Measurements from ENCODE around the gene MDFI. TPM values are rescaled to one million over a fixed set of nuclear protein-coding genes. Genes with fewer than 3 reads are reported as not detected.

MDFI gene
- polyA plus RNA-seq, 1 of the 3 experiments (the other 2 are of a cell fraction): 7.0 TPM

DNA sequence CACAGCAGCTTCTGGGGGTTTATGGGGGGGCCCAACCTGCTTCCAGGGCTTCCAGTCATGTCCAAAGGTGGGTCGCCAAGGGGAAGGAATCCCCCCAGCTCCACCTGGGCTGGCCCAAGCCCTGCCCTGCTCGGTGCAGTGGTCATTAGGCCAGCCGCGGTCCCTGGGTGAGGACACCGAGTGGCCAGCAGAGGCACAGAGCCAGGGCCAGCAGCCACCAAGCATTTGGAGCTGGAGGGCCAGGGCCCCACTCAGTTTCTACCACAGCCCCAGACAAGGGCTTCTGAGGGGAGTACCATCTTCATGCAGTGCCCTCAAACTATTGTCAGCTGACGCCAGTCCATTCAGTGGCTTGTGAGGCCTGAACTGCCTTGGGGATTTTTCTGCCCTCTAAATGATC, 57.6 kb downstream of the MDFI start:
- Histone ChIP-seq H3K36me3 (replicated peaks in 1 of 2; ENCODE audit: control insufficient read depth in 1 of 2, insufficient read depth in 2 of 2, low read length in 1 of 2) (no peaks in the 10 kb centered on the region), H3K27me3 (ENCODE audit: insufficient read depth) (no peaks in the 10 kb centered on the region), H2AFZ (ENCODE audit: low read depth) (no peak overlapping the region), H3K9me2 (no peaks in the 10 kb centered on the region), H3F3A (replicated peaks; ENCODE audit: insufficient read depth) (peaks cover 35% of the 10 kb centered on the region), H4K20me1 (ENCODE audit: insufficient read depth) (no peaks in the 10 kb centered on the region), H3K4me1 (ENCODE audit: control insufficient read depth in 1 of 2, insufficient read depth in 2 of 2, low read depth in 1 of 2, low read length in 1 of 2) (peaks cover 19 to 31% of the 10 kb centered on the region in 2 experiments), H3K9me3 (no peaks in the 10 kb centered on the region), H3K27ac (ENCODE audit: low read depth in 2 of 2, low read length in 1 of 2) (no peak overlapping the region; a peak in 1 of 4 replicates), H3K4me3 (ENCODE audit: low read depth in 2 of 2, low read length in 1 of 2) (no peak overlapping the region), H3K4me2 (no peak overlapping the region), H3K9ac (no peak overlapping the region), H3K79me2 (ENCODE audit: insufficient read depth) (peaks cover 2% of the 10 kb centered on the region)
- WGBS (ENCODE audit: low lambda C conversion rate): 100% methylated on average over 1 of the region's 6 CpGs
- POLR2A ChIA-PET: no interaction called here
- CTCF ChIA-PET: interaction anchor here (0.8 to 18.9 kb wide), 6 partner anchors 11 to 328 kb away, joined by 3 to 504 read pairs (median 12); no protein-coding TSS in a partner anchor
- no peak for DNase-seq
- TF ChIP-seq TEAD4 (IDR thresholded peaks at IDR 0.05; ENCODE audit: borderline replicate concordance, insufficient read depth) (no peak), NRF1 (IDR thresholded peaks at IDR 0.05; ENCODE audit: low read depth, low read length) (no peak), POLR2AphosphoS5 (IDR thresholded peaks at IDR 0.05; ENCODE audit: low read depth, low read length) (no peak), TCF12 (IDR thresholded peaks at IDR 0.05) (no peak), RCOR1 (IDR thresholded peaks at IDR 0.05; ENCODE audit: low read length) (no peak)
- TF ChIP-seq, protein P1, sequence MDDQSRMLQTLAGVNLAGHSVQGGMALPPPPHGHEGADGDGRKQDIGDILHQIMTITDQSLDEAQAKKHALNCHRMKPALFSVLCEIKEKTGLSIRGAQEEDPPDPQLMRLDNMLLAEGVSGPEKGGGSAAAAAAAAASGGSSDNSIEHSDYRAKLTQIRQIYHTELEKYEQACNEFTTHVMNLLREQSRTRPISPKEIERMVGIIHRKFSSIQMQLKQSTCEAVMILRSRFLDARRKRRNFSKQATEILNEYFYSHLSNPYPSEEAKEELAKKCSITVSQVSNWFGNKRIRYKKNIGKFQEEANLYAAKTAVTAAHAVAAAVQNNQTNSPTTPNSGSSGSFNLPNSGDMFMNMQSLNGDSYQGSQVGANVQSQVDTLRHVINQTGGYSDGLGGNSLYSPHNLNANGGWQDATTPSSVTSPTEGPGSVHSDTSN (IDR thresholded peaks at IDR 0.05): no peak
- TF ChIP-seq, protein P2, sequence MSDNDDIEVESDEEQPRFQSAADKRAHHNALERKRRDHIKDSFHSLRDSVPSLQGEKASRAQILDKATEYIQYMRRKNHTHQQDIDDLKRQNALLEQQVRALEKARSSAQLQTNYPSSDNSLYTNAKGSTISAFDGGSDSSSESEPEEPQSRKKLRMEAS (IDR thresholded peaks at IDR 0.05; ENCODE audit: low read depth): no peak

DNA sequence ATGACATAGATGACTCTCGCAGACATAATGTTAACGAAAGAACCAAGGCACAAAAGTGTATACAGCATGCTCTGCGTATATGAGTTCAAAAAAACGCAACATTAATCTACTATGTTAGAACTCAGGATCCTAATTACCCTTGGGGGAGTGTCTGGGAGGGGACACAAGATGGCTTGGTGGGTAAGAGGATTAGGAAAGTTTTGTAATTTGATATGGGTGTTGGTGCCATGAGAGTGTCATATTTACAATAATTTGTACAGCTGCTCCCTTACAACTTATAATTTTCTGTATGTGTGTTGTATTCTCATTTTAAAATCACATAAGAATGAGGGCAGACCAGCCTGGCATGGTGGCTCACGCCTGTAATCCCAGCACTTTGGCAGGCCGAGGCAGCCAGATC, 58.5 kb downstream of the MDFI start:
- Histone ChIP-seq H4K20me1 (ENCODE audit: insufficient read depth) (no peaks in the 10 kb centered on the region), H3K9me3 (no peaks in the 10 kb centered on the region), H3K9me2 (no peaks in the 10 kb centered on the region), H3K27me3 (ENCODE audit: insufficient read depth) (no peaks in the 10 kb centered on the region), H3K79me2 (ENCODE audit: insufficient read depth) (peaks cover 3% of the 10 kb centered on the region), H3K4me3 (ENCODE audit: low read depth in 2 of 2, low read length in 1 of 2) (no peak overlapping the region), H3K27ac (ENCODE audit: low read depth in 2 of 2, low read length in 1 of 2) (peak overlapping the region in 1 of 2 experiments; percentile 100; a peak in 2 of 4 replicates), H3F3A (replicated peaks; ENCODE audit: insufficient read depth) (peaks cover 35% of the 10 kb centered on the region), H3K9ac (peak overlapping the region; percentile 81; the same call in 1 of the 2 replicates), H2AFZ (ENCODE audit: low read depth) (no peak overlapping the region), H3K36me3 (replicated peaks in 1 of 2; ENCODE audit: control insufficient read depth in 1 of 2, insufficient read depth in 2 of 2, low read length in 1 of 2) (no peaks in the 10 kb centered on the region), H3K4me2 (0 out of 2 replicates have a peak overlapping the region, but pooled peaks have one; percentile 81), H3K4me1 (ENCODE audit: control insufficient read depth in 1 of 2, insufficient read depth in 2 of 2, low read depth in 1 of 2, low read length in 1 of 2) (peaks cover 19 to 31% of the 10 kb centered on the region in 2 experiments)
- WGBS (ENCODE audit: low lambda C conversion rate): 93% methylated on average over 5 of the region's 6 CpGs
- ChIA-PET POLR2A (no interaction called here), CTCF (interaction anchor here (2.6 to 5.8 kb wide), 2 partner anchors 12 to 329 kb away, joined by 15 to 57 read pairs; no protein-coding TSS in a partner anchor)
- DNase-seq: no peak
- TF ChIP-seq EZH2phosphoT487 (IDR thresholded peaks at IDR 0.05; ENCODE audit: borderline replicate concordance, low read depth): no peak
- TF ChIP-seq, protein P3, sequence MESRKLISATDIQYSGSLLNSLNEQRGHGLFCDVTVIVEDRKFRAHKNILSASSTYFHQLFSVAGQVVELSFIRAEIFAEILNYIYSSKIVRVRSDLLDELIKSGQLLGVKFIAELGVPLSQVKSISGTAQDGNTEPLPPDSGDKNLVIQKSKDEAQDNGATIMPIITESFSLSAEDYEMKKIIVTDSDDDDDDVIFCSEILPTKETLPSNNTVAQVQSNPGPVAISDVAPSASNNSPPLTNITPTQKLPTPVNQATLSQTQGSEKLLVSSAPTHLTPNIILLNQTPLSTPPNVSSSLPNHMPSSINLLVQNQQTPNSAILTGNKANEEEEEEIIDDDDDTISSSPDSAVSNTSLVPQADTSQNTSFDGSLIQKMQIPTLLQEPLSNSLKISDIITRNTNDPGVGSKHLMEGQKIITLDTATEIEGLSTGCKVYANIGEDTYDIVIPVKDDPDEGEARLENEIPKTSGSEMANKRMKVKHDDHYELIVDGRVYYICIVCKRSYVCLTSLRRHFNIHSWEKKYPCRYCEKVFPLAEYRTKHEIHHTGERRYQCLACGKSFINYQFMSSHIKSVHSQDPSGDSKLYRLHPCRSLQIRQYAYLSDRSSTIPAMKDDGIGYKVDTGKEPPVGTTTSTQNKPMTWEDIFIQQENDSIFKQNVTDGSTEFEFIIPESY (IDR thresholded peaks at IDR 0.05; ENCODE audit: borderline replicate concordance, low read depth): no peak
- no peak for TF ChIP-seq FOXM1 (IDR thresholded peaks at IDR 0.05; ENCODE audit: low read depth)
- TF ChIP-seq, protein P4, sequence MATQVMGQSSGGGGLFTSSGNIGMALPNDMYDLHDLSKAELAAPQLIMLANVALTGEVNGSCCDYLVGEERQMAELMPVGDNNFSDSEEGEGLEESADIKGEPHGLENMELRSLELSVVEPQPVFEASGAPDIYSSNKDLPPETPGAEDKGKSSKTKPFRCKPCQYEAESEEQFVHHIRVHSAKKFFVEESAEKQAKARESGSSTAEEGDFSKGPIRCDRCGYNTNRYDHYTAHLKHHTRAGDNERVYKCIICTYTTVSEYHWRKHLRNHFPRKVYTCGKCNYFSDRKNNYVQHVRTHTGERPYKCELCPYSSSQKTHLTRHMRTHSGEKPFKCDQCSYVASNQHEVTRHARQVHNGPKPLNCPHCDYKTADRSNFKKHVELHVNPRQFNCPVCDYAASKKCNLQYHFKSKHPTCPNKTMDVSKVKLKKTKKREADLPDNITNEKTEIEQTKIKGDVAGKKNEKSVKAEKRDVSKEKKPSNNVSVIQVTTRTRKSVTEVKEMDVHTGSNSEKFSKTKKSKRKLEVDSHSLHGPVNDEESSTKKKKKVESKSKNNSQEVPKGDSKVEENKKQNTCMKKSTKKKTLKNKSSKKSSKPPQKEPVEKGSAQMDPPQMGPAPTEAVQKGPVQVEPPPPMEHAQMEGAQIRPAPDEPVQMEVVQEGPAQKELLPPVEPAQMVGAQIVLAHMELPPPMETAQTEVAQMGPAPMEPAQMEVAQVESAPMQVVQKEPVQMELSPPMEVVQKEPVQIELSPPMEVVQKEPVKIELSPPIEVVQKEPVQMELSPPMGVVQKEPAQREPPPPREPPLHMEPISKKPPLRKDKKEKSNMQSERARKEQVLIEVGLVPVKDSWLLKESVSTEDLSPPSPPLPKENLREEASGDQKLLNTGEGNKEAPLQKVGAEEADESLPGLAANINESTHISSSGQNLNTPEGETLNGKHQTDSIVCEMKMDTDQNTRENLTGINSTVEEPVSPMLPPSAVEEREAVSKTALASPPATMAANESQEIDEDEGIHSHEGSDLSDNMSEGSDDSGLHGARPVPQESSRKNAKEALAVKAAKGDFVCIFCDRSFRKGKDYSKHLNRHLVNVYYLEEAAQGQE (IDR thresholded peaks at IDR 0.05; ENCODE audit: low read depth, low read length): no peak
- TF ChIP-seq, protein P5, sequence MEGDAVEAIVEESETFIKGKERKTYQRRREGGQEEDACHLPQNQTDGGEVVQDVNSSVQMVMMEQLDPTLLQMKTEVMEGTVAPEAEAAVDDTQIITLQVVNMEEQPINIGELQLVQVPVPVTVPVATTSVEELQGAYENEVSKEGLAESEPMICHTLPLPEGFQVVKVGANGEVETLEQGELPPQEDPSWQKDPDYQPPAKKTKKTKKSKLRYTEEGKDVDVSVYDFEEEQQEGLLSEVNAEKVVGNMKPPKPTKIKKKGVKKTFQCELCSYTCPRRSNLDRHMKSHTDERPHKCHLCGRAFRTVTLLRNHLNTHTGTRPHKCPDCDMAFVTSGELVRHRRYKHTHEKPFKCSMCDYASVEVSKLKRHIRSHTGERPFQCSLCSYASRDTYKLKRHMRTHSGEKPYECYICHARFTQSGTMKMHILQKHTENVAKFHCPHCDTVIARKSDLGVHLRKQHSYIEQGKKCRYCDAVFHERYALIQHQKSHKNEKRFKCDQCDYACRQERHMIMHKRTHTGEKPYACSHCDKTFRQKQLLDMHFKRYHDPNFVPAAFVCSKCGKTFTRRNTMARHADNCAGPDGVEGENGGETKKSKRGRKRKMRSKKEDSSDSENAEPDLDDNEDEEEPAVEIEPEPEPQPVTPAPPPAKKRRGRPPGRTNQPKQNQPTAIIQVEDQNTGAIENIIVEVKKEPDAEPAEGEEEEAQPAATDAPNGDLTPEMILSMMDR (IDR thresholded peaks at IDR 0.05): no peak
- TF ChIP-seq GABPA (IDR thresholded peaks at IDR 0.05; ENCODE audit: low read depth): no peak
- TF ChIP-seq, protein P6, sequence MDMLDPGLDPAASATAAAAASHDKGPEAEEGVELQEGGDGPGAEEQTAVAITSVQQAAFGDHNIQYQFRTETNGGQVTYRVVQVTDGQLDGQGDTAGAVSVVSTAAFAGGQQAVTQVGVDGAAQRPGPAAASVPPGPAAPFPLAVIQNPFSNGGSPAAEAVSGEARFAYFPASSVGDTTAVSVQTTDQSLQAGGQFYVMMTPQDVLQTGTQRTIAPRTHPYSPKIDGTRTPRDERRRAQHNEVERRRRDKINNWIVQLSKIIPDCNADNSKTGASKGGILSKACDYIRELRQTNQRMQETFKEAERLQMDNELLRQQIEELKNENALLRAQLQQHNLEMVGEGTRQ (IDR thresholded peaks at IDR 0.05; ENCODE audit: borderline replicate concordance, low read depth, low read length): no peak
- no peak for TF ChIP-seq RAD21 (IDR thresholded peaks at IDR 0.05; ENCODE audit: low read length)
- TF ChIP-seq GATA2 (CRISPR knock-in tag; IDR thresholded peaks at IDR 0.05): no peak
- TF ChIP-seq, protein P7, sequence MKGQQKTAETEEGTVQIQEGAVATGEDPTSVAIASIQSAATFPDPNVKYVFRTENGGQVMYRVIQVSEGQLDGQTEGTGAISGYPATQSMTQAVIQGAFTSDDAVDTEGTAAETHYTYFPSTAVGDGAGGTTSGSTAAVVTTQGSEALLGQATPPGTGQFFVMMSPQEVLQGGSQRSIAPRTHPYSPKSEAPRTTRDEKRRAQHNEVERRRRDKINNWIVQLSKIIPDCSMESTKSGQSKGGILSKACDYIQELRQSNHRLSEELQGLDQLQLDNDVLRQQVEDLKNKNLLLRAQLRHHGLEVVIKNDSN (IDR thresholded peaks at IDR 0.05; ENCODE audit: borderline replicate concordance, low read depth): no peak

Measured in SK-N-SH (cell line).